Measurements from ENCODE around the gene MPRIP.

GRCh38 chr17:16994631-16995030 is 47.6 kb upstream of the MPRIP start:
- TF ChIP-seq CTCF (IDR thresholded peaks at IDR 0.05) (no peak), POLR2A (IDR thresholded peaks at IDR 0.05) (no peak)
